ENCODE data around the gene SEC14L3. TPM values are rescaled to one million over a fixed set of nuclear protein-coding genes. Genes with fewer than 3 reads are reported as not detected.

The SEC14L3 gene
- total and polyA plus RNA-seq, 2 of the 13 experiments (the other 11 are each of a cell fraction or from before 2014, with no cell fraction given): not detected

DNA sequence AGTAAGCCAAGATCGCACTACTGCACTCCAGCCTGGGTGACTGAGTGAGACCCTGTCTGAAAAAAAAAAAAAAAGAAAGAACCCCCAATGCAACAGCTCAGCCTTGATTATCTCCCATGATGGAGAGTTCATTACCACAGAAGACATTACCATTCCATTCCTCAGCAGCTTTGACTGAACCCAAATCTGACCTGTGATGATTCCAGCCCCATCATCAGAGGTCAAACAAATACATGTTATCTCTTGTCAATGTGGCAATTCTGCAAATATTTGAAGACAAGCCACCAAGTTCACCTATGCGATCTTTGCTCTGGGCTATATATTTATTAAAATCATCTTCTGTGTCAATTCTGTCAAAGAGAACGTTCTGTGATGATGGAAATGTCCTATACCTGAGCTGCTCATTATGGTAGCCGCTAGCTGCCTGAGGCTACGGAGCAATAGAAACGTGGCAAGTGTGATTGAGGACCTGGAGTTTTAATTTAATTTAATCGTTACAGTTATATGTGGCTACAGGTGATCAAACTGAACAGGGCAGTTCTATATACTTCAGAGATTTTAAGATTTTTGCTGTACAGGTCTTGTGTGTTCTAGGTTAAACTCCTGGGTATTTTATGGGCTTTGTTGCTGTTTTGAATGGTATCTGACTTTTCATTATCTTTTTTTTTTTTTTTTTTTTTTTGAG is 25.8 kb upstream of the SEC14L3 start (continued):
- TF ChIP-seq, protein P1, sequence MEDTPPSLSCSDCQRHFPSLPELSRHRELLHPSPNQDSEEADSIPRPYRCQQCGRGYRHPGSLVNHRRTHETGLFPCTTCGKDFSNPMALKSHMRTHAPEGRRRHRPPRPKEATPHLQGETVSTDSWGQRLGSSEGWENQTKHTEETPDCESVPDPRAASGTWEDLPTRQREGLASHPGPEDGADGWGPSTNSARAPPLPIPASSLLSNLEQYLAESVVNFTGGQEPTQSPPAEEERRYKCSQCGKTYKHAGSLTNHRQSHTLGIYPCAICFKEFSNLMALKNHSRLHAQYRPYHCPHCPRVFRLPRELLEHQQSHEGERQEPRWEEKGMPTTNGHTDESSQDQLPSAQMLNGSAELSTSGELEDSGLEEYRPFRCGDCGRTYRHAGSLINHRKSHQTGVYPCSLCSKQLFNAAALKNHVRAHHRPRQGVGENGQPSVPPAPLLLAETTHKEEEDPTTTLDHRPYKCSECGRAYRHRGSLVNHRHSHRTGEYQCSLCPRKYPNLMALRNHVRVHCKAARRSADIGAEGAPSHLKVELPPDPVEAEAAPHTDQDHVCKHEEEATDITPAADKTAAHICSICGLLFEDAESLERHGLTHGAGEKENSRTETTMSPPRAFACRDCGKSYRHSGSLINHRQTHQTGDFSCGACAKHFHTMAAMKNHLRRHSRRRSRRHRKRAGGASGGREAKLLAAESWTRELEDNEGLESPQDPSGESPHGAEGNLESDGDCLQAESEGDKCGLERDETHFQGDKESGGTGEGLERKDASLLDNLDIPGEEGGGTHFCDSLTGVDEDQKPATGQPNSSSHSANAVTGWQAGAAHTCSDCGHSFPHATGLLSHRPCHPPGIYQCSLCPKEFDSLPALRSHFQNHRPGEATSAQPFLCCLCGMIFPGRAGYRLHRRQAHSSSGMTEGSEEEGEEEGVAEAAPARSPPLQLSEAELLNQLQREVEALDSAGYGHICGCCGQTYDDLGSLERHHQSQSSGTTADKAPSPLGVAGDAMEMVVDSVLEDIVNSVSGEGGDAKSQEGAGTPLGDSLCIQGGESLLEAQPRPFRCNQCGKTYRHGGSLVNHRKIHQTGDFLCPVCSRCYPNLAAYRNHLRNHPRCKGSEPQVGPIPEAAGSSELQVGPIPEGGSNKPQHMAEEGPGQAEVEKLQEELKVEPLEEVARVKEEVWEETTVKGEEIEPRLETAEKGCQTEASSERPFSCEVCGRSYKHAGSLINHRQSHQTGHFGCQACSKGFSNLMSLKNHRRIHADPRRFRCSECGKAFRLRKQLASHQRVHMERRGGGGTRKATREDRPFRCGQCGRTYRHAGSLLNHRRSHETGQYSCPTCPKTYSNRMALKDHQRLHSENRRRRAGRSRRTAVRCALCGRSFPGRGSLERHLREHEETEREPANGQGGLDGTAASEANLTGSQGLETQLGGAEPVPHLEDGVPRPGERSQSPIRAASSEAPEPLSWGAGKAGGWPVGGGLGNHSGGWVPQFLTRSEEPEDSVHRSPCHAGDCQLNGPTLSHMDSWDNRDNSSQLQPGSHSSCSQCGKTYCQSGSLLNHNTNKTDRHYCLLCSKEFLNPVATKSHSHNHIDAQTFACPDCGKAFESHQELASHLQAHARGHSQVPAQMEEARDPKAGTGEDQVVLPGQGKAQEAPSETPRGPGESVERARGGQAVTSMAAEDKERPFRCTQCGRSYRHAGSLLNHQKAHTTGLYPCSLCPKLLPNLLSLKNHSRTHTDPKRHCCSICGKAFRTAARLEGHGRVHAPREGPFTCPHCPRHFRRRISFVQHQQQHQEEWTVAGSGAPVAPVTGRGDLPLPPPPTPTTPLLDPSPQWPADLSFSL (CRISPR knock-in tag; IDR thresholded peaks at IDR 0.05): no peak
- TF ChIP-seq, protein P2, sequence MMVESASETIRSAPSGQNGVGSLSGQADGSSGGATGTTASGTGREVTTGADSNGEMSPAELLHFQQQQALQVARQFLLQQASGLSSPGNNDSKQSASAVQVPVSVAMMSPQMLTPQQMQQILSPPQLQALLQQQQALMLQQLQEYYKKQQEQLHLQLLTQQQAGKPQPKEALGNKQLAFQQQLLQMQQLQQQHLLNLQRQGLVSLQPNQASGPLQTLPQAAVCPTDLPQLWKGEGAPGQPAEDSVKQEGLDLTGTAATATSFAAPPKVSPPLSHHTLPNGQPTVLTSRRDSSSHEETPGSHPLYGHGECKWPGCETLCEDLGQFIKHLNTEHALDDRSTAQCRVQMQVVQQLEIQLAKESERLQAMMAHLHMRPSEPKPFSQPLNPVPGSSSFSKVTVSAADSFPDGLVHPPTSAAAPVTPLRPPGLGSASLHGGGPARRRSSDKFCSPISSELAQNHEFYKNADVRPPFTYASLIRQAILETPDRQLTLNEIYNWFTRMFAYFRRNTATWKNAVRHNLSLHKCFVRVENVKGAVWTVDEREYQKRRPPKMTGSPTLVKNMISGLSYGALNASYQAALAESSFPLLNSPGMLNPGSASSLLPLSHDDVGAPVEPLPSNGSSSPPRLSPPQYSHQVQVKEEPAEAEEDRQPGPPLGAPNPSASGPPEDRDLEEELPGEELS (CRISPR knock-in tag; IDR thresholded peaks at IDR 0.05): peak; percentile 37; the same call in 1 of the 2 replicates
- TF ChIP-seq SKI (IDR thresholded peaks at IDR 0.05; ENCODE audit: partially characterized antibody) (peak; percentile 70), ZBTB38 (CRISPR knock-in tag; IDR thresholded peaks at IDR 0.05) (no peak), MYC (CRISPR knock-in tag; IDR thresholded peaks at IDR 0.05; ENCODE audit: borderline replicate concordance) (no peak), PHF21A (CRISPR knock-in tag; IDR thresholded peaks at IDR 0.05) (no peak), NONO (IDR thresholded peaks at IDR 0.05) (no peak), NONO (CRISPR knock-in tag; conservative IDR thresholded peaks at IDR 0.05) (peak; percentile 60; the same call in 1 of the 2 replicates), NFATC3 (CRISPR knock-in tag; IDR thresholded peaks at IDR 0.05) (no peak), FOSL1 (CRISPR knock-in tag; IDR thresholded peaks at IDR 0.05; ENCODE audit: borderline replicate concordance) (no peak), IRF2 (CRISPR knock-in tag; IDR thresholded peaks at IDR 0.05) (0 out of 2 replicates have a peak, but pooled peaks have one; percentile 21), MLLT10 (CRISPR knock-in tag; IDR thresholded peaks at IDR 0.05) (no peak), ZKSCAN5 (CRISPR knock-in tag; IDR thresholded peaks at IDR 0.05) (no peak), ZFYVE20 (CRISPR knock-in tag; IDR thresholded peaks at IDR 0.05; ENCODE audit: borderline replicate concordance, low read depth) (no peak), ZNF12 (CRISPR knock-in tag; IDR thresholded peaks at IDR 0.05) (no peak), CEBPG (CRISPR knock-in tag; IDR thresholded peaks at IDR 0.05) (peak; percentile 58), ZNF720 (CRISPR knock-in tag; IDR thresholded peaks at IDR 0.05) (no peak), FOSL2 (CRISPR knock-in tag; IDR thresholded peaks at IDR 0.05) (peak; percentile 50), BCL6 (CRISPR knock-in tag; IDR thresholded peaks at IDR 0.05) (peak; percentile 85), ZBTB3 (CRISPR knock-in tag; IDR thresholded peaks at IDR 0.05; ENCODE audit: borderline replicate concordance, low read depth) (no peak)
- TF ChIP-seq, protein P3, sequence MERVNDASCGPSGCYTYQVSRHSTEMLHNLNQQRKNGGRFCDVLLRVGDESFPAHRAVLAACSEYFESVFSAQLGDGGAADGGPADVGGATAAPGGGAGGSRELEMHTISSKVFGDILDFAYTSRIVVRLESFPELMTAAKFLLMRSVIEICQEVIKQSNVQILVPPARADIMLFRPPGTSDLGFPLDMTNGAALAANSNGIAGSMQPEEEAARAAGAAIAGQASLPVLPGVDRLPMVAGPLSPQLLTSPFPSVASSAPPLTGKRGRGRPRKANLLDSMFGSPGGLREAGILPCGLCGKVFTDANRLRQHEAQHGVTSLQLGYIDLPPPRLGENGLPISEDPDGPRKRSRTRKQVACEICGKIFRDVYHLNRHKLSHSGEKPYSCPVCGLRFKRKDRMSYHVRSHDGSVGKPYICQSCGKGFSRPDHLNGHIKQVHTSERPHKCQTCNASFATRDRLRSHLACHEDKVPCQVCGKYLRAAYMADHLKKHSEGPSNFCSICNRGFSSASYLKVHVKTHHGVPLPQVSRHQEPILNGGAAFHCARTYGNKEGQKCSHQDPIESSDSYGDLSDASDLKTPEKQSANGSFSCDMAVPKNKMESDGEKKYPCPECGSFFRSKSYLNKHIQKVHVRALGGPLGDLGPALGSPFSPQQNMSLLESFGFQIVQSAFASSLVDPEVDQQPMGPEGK (CRISPR knock-in tag; IDR thresholded peaks at IDR 0.05): 0 out of 2 replicates have a peak, but pooled peaks have one; percentile 44

All from HepG2 (cell line).